Breast epithelium (tissue), 4 donors: ENCODE measurements around the gene CSNK1D. TPM values are rescaled to one million over a fixed set of nuclear protein-coding genes. Genes with fewer than 3 reads are reported as not detected.
A peak's percentile ranks its signal among the peaks of the same experiment; 100 is the strongest.

Experiments
- DNase-seq, 2 donors: peaks; one replicate each; pipeline ENCODE4 v3.0.0-alpha.2; 2019; ENCODE audit warnings: low spot score in 2 of 2
- H3K27ac ChIP-seq, 2 donors: fragments of 200-600 bp; sonication (generic) in 1 of 2; one replicate each; pipeline ENCODE4 v1.5.1; 2016 to 2019; ENCODE audit warnings: mild to moderate bottlenecking in 1 of 2
- H3K27me3 ChIP-seq, 2 donors: fragments of 200-600 bp; sonication (generic) in 1 of 2; one replicate each; pipeline versions ENCODE4 v1.5.1 to v1.6.0; 2017 to 2019; ENCODE audit warnings: control low read depth in 1 of 2, mild to moderate bottlenecking in 1 of 2
- H3K36me3 ChIP-seq: fragments of 200-600 bp; one replicate; pipeline ENCODE4 v1.5.1; 2019
- H3K4me1 ChIP-seq, 2 donors: fragments of 200-600 bp; sonication (generic); one replicate each; pipeline ENCODE4 v1.5.1; 2016 to 2019; ENCODE audit warnings: control low read depth in 1 of 2
- H3K4me3 ChIP-seq, 3 donors: fragments of 200-600 bp; sonication (generic); 1 replicate in 2 of 3; 2 replicates in 1 of 3; pipeline ENCODE4 v1.5.1; 2016 to 2019; ENCODE audit warnings: mild to moderate bottlenecking in 3 of 3, moderate library complexity in 2 of 3
- H3K9me3 ChIP-seq, 2 donors: fragments of 200-600 bp; sonication (generic) in 1 of 2; one replicate each; pipeline ENCODE4 v1.5.1; 2016 to 2019; ENCODE audit warnings: control low read depth in 1 of 2
- POLR2A ChIP-seq: fragments of 450-650 bp; IDR thresholded peaks from one replicate; pipeline ENCODE4 v1.6.1; 2016; ENCODE audit warnings: antibody characterized with exemption, mild to moderate bottlenecking, moderate library complexity
- POLR2AphosphoS5 ChIP-seq, 3 donors: sonication (generic); formaldehyde crosslinking; IDR thresholded peaks; one replicate each; pipeline ENCODE4 v1.6.1; 2017; ENCODE audit warnings: antibody characterized with exemption in 3 of 3
- intact Hi-C: fragments of 100-400 bp; cut with DNase I; formaldehyde crosslinking; loops from one replicate; pipeline ENCODE4 v1.15.1; 2023; ENCODE audit warnings: low total_unique reads
- total RNA-seq, 3 donors: library from RNA; depleted of rRNA; stranded (reverse); fragments of >200 nt; gene quantifications; one replicate each; pipeline ENCODE4 v1.1.0, GENCODE V29; 2016
- TF ChIP-seq, protein P1 (sequence below), 3 donors: fragments of 450-650 bp; IDR thresholded peaks; one replicate each; pipeline ENCODE4 v1.5.1; 2016 to 2017; ENCODE audit warnings: antibody characterized with exemption in 3 of 3, mild to moderate bottlenecking in 3 of 3, moderate library complexity in 3 of 3

The CSNK1D gene
- total RNA-seq, 3 donors from 2014 or later: 50.7 to 85.9 (median 75.2) TPM

- intact Hi-C loops: no loop called here
- peaks cover 5 to 12% of the 10 kb centered on the region in 2 donors for H3K4me1 ChIP-seq
- H3K4me3 ChIP-seq: no peak overlapping the region
- no peaks in the 10 kb centered on the region for H3K36me3 ChIP-seq
- H3K27me3 ChIP-seq: no peaks in the 10 kb centered on the region
- no peaks in the 10 kb centered on the region for H3K9me3 ChIP-seq
- no peak for DNase-seq
- TF ChIP-seq, protein P1, sequence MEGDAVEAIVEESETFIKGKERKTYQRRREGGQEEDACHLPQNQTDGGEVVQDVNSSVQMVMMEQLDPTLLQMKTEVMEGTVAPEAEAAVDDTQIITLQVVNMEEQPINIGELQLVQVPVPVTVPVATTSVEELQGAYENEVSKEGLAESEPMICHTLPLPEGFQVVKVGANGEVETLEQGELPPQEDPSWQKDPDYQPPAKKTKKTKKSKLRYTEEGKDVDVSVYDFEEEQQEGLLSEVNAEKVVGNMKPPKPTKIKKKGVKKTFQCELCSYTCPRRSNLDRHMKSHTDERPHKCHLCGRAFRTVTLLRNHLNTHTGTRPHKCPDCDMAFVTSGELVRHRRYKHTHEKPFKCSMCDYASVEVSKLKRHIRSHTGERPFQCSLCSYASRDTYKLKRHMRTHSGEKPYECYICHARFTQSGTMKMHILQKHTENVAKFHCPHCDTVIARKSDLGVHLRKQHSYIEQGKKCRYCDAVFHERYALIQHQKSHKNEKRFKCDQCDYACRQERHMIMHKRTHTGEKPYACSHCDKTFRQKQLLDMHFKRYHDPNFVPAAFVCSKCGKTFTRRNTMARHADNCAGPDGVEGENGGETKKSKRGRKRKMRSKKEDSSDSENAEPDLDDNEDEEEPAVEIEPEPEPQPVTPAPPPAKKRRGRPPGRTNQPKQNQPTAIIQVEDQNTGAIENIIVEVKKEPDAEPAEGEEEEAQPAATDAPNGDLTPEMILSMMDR (IDR thresholded peaks at IDR 0.05): no peak
- TF ChIP-seq POLR2AphosphoS5 (IDR thresholded peaks at IDR 0.05) (no peak), POLR2A (no peak)
- peak overlapping the region; percentile 40 to 75 for H3K27ac ChIP-seq
Measured at GRCh38 chr17:82282239-82283207, 9.0 kb upstream of the CSNK1D start.

- H3K27ac ChIP-seq: peak overlapping the region; percentile 40 to 75
- H3K36me3 ChIP-seq: no peaks in the 10 kb centered on the region
- peaks cover 5 to 12% of the 10 kb centered on the region in 2 donors for H3K4me1 ChIP-seq
- intact Hi-C loops: no loop called here
- no peaks in the 10 kb centered on the region for H3K27me3 ChIP-seq
- H3K9me3 ChIP-seq: no peaks in the 10 kb centered on the region
- no peak overlapping the region for H3K4me3 ChIP-seq
- TF ChIP-seq, protein P1 (IDR thresholded peaks at IDR 0.05): no peak
- no peak for TF ChIP-seq POLR2AphosphoS5 (IDR thresholded peaks at IDR 0.05)
- no peak for TF ChIP-seq POLR2A
- peak in 1 of 2 donors; percentile 85 for DNase-seq
Measured at GRCh38 chr17:82281502-82282238, 8.2 kb upstream of the CSNK1D start.

DNA sequence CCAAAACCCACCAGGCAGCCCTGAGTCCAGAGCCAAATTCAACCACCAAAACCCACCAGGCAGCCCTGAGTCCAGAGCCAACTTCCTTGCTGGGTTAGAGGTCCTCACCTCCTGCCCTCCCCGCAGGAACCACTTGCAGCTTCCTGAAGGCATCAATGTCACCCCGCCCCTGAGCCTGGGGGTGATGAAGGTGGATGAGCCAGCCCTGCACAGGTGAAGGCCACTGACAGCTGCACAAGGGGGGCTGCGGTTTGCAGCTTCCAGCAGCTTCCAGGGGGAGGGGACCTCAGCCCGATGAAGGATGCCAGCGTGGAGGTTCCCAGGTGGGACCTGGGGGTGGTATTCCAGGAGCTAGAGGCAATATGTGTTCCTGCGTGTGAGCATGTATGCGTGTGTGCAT is 7.6 kb upstream of the CSNK1D start:
- DNase-seq: no peak
- Histone ChIP-seq H3K27ac (no peak overlapping the region), H3K4me1 (peaks cover 5 to 12% of the 10 kb centered on the region in 2 donors), H3K4me3 (no peak overlapping the region), H3K9me3 (no peaks in the 10 kb centered on the region), H3K36me3 (no peaks in the 10 kb centered on the region), H3K27me3 (no peaks in the 10 kb centered on the region)
- TF ChIP-seq, protein P1 (IDR thresholded peaks at IDR 0.05): no peak
- TF ChIP-seq POLR2A (no peak), POLR2AphosphoS5 (IDR thresholded peaks at IDR 0.05) (no peak)
- intact Hi-C loops: no loop called here

DNA sequence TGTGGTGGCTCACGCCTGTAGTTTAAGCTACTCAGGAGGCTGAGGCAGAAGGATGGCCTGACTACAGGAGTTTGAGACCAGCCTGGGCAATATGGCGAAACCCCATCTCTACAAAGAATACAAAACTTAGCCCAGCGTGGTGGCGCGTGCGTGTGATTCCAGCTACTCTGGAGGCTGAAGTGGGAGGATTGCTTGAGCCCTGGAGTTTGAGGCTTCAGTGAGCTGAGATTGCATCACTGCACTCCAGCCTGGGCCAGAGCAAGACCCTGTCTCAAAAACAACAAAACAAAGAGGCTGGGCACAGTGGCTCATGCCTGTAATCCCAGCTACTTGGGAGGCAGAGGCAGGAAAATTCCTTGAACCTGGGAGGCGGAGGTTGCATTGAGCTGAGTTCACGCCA is 7.0 kb upstream of the CSNK1D start:
- H3K27ac ChIP-seq: no peak overlapping the region
- TF ChIP-seq POLR2A (no peak), POLR2AphosphoS5 (IDR thresholded peaks at IDR 0.05) (no peak)
- TF ChIP-seq, protein P1 (IDR thresholded peaks at IDR 0.05): no peak
- DNase-seq: no peak
- H3K36me3 ChIP-seq: no peaks in the 10 kb centered on the region
- no peaks in the 10 kb centered on the region for H3K27me3 ChIP-seq
- peaks cover 5 to 9% of the 10 kb centered on the region in 2 donors for H3K4me1 ChIP-seq
- H3K4me3 ChIP-seq: no peak overlapping the region
- H3K9me3 ChIP-seq: no peaks in the 10 kb centered on the region
- intact Hi-C loops: no loop called here
